ENCODE measurements around the gene PPFIBP1.
"Not testable (repeated sequence)": the region's sequence is repeated elsewhere in the genome, so short reads cannot be mapped to it uniquely, and the experiment has no call there.

The PPFIBP1 gene

GRCh38 chr12:27653661-27654060 lies 129.7 kb downstream of the PPFIBP1 start:
- TF ChIP-seq CTCF (IDR thresholded peaks at IDR 0.05; ENCODE audit: low read depth, low read length, missing control alignments) = no peak
- H3K4me3 ChIP-seq (replicated peaks; ENCODE audit: low read depth, low read length) = no peak overlapping the region
- DNase-seq (ENCODE audit: extremely low read depth, low read depth) = no peak

- H3K4me3 ChIP-seq (replicated peaks; ENCODE audit: low read depth, low read length); DNase-seq (ENCODE audit: extremely low read depth, low read depth): not testable (repeated sequence)
These were observed 131.5 kb downstream of the PPFIBP1 start for GRCh38 chr12:27655476-27655875.

- TF ChIP-seq CTCF (IDR thresholded peaks at IDR 0.05; ENCODE audit: low read depth, low read length, missing control alignments) = no peak
- DNase-seq (ENCODE audit: extremely low read depth, low read depth) = no peak
- H3K4me3 ChIP-seq (replicated peaks; ENCODE audit: low read depth, low read length) = no peak overlapping the region
These were observed 133.3 kb downstream of the PPFIBP1 start for GRCh38 chr12:27657296-27657695.

GRCh38 chr12:27665704-27666103 lies 141.7 kb downstream of the PPFIBP1 start:
- no peak for TF ChIP-seq CTCF (IDR thresholded peaks at IDR 0.05; ENCODE audit: low read depth, low read length, missing control alignments)
- no peak for DNase-seq (ENCODE audit: extremely low read depth, low read depth)
- no peak overlapping the region for H3K4me3 ChIP-seq (replicated peaks; ENCODE audit: low read depth, low read length)

GRCh38 chr12:27666510-27666909 lies 142.5 kb downstream of the PPFIBP1 start:
- no peak for TF ChIP-seq CTCF (IDR thresholded peaks at IDR 0.05; ENCODE audit: low read depth, low read length, missing control alignments)
- no peak for DNase-seq (ENCODE audit: extremely low read depth, low read depth)
- H3K4me3 ChIP-seq (replicated peaks; ENCODE audit: low read depth, low read length) = no peak overlapping the region

- no peak for DNase-seq (ENCODE audit: extremely low read depth, low read depth)
- TF ChIP-seq CTCF (IDR thresholded peaks at IDR 0.05; ENCODE audit: low read depth, low read length, missing control alignments) = no peak
- no peak overlapping the region for H3K4me3 ChIP-seq (replicated peaks; ENCODE audit: low read depth, low read length)
These were observed 143.5 kb downstream of the PPFIBP1 start for GRCh38 chr12:27667540-27667939.

- no peak for DNase-seq (ENCODE audit: extremely low read depth, low read depth)
- H3K4me3 ChIP-seq (replicated peaks; ENCODE audit: low read depth, low read length) = no peak overlapping the region
- TF ChIP-seq CTCF (IDR thresholded peaks at IDR 0.05; ENCODE audit: low read depth, low read length, missing control alignments) = no peak
These were observed 148.0 kb downstream of the PPFIBP1 start for GRCh38 chr12:27672051-27672450.

Data from HFF-Myc (cell line).